ENCODE results near the gene SLC25A25.
"Not testable (repeated sequence)": the region's sequence is repeated elsewhere in the genome, so short reads cannot be mapped to it uniquely, and the experiment has no call there.

Gene SLC25A25

GRCh38 chr9:128053560-128053959 lies 14.5 kb upstream of the SLC25A25 start:
- no peak for DNase-seq

DNA sequence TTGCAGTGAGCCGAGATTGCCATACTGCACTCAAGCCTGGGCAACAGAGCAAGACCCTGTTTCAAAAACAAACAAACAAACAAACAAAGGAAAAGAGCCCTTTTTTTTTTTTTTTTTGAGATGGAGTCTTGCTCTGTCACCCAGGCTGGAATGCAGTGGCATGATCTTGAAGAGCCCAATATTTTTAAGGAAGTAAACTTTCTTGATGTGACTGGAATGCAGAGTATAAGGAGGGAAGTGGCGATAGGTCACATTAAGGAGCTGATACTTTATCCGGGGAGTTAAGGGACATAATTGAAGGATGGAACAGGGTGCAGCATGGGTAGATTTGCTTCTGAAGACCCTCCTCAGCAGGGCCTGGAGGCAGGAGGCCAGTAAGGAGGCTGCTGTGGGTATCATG lies 13.9 kb upstream of the SLC25A25 start:
- no peak for DNase-seq

GRCh38 chr9:128055344-128056040 lies 12.5 kb upstream of the SLC25A25 start:
- DNase-seq = no peak

GRCh38 chr9:128056086-128056485 lies 11.9 kb upstream of the SLC25A25 start:
- no peak for DNase-seq

DNA sequence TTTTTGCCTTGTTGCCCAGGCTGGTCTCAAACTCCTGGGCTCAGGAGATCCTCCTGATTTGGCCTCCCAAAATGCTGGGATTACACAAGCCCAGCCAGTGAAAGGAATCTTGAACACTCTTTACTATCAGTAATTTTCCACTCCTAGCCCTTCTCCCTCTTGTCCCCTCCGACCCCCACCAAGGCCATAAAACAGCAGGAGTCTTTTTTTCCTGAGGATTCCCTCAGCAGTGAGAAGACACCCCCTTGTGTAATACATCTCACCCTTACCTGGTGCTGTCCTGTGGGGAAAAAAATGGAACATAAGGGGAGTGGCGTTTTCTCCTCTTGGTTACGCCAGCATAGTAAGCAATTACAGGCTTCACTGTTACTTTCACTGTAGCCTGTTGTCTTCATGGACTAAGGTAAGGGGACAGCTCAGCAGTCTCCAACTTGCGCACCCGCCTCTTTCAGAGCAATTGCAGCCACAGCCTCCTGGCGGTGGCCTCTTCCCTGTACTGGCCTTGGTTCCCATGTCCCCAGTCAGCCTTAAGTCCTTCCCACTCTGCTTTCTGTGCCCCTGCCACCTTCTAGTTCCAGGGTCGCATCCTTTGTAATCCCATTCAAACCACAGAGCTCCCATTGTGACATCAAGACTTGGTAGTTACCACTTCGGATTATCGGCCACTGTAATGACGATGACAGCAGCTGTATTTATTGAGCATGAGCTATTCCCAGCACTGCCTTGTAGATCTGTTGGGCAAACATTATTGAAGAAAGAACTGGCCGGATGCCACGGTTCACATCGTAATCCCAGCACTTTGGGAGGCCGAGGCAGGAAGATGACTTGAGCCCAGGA lies 10.9 kb upstream of the SLC25A25 start:
- no peak for DNase-seq

GRCh38 chr9:128057724-128058409 lies 10.2 kb upstream of the SLC25A25 start:
- no peak for DNase-seq

- DNase-seq = peak in 1 of 2 experiments; percentile 72
Measured at GRCh38 chr9:128059365-128059983, 8.6 kb upstream of the SLC25A25 start.

- no peak for DNase-seq
Measured at GRCh38 chr9:128061275-128061960, 6.6 kb upstream of the SLC25A25 start.

GRCh38 chr9:128062279-128062678 lies 5.8 kb upstream of the SLC25A25 start:
- no peak for DNase-seq

DNA sequence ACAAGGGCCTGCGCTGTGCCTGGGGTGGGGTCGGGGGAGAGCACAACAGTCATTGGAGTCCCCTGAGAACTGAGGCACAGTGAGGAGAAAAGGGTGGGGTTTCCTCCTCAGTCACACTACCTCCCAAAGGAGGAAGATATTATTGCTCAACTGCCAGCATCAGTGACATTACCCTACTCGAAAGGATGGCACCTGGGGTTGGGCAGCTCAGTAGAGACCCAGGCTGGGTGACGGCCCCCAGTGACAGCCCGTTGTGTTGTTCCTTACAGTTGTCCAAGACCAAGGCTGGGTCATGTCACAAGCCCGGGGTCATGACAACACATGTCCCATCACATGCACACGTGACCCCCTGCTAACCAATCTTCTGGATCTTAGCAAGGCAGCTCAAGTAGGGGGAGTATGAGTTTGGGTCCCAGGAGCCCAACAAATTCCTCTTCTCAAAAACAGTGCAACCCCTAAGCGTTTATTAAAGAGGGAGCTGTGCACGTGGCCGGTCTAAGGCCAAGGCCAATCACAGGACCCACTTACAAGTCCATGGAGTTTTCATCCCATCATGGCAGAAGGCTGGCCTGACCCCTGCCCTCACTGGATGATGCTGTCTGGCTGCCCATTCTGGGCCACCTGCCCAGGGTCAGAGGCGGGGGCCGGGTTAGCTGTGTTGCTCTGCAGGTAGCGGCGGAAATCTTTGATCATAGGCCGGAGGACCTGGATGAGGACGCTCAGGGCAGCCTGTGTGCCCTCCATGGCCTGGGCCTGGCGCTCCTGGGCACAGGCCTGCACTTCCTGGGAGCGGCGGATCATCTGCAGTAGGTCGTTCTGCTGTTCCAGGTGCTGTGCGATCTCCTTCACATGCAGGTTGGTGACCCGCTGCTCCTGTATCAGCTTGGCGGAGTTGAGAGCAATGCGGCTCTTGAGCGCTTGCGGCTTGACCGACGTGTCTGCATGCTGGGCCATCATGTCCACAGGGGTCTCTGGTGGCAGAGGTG lies 4.9 kb upstream of the SLC25A25 start:
- DNase-seq = no peak

DNA sequence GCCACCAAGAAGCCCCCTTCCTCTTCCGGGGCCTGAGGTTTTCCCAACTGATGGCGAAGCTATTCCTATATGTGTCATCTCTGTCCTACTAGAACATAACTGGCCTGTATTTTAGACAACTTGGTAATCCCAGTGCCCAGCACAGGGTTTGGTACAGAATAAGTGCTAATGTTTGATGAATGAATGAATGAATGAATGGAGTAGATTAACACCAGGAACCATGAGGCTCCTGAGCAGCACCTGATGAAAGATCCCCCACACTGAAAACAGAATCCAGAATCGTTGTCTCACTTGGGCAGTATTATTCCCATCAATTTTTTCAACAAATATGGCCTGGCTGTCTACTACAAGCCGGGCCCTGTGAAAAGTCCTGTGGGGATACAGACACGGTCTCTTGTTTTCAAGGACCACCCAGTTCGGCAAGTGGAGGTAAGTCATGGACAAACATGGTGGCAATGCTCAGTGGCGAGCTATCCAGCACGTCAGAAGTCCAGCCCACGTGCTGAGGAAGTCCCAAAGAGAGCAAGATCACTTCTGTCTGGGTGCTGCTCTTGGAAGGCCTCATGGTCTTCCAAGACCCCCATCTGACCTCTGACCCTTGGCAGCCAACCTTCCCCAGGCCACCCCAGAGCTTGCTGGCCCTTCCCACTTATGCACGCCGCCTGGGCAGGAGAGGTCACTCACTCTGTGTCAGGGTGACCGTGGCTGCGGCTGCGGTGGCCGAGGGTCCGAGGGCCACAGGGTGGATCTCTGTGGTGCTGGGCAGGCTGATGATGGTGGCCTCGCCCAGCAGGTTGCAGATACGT lies 1.9 kb upstream of the SLC25A25 start:
- DNase-seq = no peak

- peak; percentile 92 to 97 for DNase-seq
Measured at GRCh38 chr9:128066713-128067644, 1.1 kb upstream of the SLC25A25 start, which contains the start of gene NAIF1. Gene NAIF1, minus strand, starts transcription at chr9:128067320. Its CDS starts 219 bp downstream, at chr9:128067101.

GRCh38 chr9:128068386-128069205 lies 564 bp downstream of the SLC25A25 start:
- no peak for DNase-seq

DNA sequence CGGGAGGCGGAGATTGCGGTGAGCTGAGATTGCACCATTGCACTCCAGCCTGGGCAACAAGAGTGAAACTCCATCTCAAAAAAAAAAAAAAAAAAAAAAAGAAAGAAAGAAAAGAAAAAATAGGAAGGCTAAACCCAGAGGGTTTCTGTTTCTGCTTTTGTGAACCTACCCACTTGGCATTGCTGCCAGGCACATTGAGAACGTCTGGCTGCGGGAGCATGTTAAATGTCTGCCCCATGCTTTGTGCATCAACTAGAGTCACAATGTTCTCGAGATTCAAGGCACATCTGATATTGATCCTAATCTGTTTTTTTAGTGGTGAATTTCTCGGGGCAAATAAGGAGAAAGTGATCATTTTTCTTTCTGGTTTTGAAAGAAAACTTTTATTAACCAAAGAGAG lies 2.8 kb downstream of the SLC25A25 start:
- DNase-seq = no peak

DNA sequence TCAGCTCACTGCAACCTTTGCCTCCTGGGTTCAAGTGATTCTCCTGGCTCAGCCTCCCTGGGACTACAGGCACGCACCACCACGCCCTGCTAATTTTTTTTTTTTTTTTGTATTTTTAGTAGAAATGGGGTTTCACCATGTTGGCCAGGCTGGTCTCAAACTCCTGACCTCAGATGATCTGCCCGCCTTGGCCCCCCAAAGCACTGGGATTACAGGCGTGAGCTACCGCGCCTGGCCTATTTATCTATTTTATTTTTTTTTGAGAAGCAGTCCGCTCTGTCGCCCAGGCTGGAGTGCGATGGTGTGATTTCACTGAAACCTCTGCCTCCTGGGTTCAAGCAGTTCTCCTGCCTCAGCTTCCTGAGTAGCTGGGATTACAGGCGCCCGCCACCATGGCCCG lies 3.4 kb downstream of the SLC25A25 start:
- DNase-seq = not testable (repeated sequence)

DNA sequence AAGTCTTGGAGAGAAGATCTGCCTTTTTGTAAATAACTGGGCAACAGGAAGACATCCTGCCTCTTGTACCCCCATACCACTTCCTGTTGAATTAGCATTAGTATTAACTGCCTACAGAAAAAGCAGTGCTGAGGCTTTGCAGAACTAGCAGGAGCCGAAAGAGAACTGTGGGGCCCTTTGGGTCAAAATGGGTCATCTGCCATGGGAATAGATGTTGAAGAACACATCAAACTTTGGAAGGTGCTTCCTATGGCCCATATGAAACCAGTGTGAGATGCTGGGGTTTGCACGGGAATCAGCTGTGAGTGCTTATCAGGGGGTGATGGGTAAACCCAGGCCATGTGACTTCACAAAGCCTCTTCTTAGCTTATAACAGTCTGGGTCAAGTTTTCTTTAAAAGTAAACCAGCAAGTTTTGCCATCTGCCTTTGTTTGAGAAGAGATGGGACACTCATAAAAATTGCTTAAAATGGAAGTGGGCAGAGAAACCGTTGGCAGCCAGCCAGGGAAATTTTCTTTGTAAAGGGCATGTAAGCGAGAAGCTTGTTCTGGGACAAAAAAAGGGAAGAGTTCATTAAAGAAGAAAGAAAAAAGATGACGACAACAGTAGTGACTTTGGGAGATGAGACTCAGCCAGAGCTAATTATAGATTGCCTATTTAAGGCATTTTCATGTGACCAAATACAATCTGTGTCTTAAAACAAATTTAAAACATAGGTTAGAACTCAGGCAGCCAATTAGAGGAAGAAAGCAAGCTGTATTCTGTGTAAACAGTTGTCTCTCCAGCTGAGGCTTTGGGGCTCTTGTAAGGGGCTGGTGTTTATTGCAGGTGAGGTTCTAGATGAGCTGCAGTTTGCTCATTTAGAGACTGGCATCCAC lies 4.4 kb downstream of the SLC25A25 start:
- DNase-seq = peak; percentile 44 to 76

- no peak for DNase-seq
Measured at GRCh38 chr9:128073253-128073886, 5.3 kb downstream of the SLC25A25 start.
